Measurements from ENCODE around the gene GALNT2. TPM values are rescaled to one million over a fixed set of nuclear protein-coding genes. Genes with fewer than 3 reads are reported as not detected.

Gene GALNT2
- total RNA-seq, 2 donors from 2014 or later = 47.4 to 67.3 TPM

GRCh38 chr1:230081751-230082150 is 14.7 kb downstream of the GALNT2 start:
- peaks cover under 1% of the 10 kb centered on the region for H3K4me1 ChIP-seq
- H3K27ac ChIP-seq = no peak overlapping the region
- intact Hi-C loops (cut with DNase I) = no loop called here
- H3K27me3 ChIP-seq = no peaks in the 10 kb centered on the region
- TF ChIP-seq, protein P1, sequence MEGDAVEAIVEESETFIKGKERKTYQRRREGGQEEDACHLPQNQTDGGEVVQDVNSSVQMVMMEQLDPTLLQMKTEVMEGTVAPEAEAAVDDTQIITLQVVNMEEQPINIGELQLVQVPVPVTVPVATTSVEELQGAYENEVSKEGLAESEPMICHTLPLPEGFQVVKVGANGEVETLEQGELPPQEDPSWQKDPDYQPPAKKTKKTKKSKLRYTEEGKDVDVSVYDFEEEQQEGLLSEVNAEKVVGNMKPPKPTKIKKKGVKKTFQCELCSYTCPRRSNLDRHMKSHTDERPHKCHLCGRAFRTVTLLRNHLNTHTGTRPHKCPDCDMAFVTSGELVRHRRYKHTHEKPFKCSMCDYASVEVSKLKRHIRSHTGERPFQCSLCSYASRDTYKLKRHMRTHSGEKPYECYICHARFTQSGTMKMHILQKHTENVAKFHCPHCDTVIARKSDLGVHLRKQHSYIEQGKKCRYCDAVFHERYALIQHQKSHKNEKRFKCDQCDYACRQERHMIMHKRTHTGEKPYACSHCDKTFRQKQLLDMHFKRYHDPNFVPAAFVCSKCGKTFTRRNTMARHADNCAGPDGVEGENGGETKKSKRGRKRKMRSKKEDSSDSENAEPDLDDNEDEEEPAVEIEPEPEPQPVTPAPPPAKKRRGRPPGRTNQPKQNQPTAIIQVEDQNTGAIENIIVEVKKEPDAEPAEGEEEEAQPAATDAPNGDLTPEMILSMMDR (IDR thresholded peaks at IDR 0.05) = no peak
- H3K9ac ChIP-seq (ENCODE audit: low read depth in 2 of 2, low read length in 2 of 2) = no peak overlapping the region
- no peaks in the 10 kb centered on the region for H3K36me3 ChIP-seq
- H3K9me3 ChIP-seq = no peaks in the 10 kb centered on the region
- H3K4me3 ChIP-seq = no peak overlapping the region
- no peak for DNase-seq

DNA sequence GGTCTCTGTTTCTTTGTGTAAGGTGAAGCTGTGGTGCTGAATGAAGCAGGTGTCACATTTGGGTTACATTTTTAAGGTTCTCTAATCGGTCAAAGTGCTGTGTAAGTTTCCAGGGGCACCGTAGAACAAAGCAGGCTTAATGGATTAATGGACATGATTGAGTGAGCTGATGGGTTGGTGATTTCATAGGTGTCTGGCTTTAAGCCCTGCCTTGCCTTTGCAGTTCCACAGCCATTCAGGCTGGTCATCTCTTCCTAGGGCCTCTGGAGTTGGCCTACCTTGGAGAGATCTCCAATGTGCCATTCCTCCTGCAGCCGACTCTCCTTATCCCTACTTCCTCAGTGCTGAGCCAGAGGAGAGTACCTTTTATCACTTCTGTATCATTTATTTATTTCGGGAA is 15.2 kb downstream of the GALNT2 start:
- no peaks in the 10 kb centered on the region for H3K36me3 ChIP-seq
- H3K4me1 ChIP-seq = peaks cover 4% of the 10 kb centered on the region
- no peak for DNase-seq
- H3K27ac ChIP-seq = no peak overlapping the region
- TF ChIP-seq, protein P1 (IDR thresholded peaks at IDR 0.05) = no peak
- intact Hi-C loops (cut with DNase I) = no loop called here
- H3K9me3 ChIP-seq = no peaks in the 10 kb centered on the region
- H3K4me3 ChIP-seq = no peak overlapping the region
- no peaks in the 10 kb centered on the region for H3K27me3 ChIP-seq
- no peak overlapping the region for H3K9ac ChIP-seq (ENCODE audit: low read depth in 2 of 2, low read length in 2 of 2)

DNA sequence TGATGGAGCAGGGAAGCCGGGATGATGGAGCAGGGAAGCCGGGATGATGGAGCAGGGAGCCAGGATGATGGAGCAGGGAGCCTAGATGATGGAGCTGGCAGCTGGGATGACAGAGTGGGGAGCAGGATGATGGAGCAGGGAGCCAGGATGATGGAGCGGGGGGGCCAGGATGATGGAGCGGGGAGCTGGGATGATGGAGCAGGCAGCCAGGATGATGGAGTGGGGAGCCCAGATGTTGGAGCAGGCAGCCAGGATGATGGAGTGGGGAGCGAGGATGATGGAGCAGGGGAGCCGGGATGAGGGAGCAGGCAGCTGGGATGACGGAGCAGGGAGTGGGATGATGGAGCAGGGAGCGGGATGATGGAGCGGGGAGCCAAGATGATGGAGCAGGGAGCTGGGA is 16.0 kb downstream of the GALNT2 start:
- H3K4me1 ChIP-seq = peaks cover 4% of the 10 kb centered on the region
- intact Hi-C loops (cut with DNase I) = no loop called here
- no peak for DNase-seq
- H3K9me3 ChIP-seq = no peaks in the 10 kb centered on the region
- H3K27ac ChIP-seq = no peak overlapping the region
- H3K4me3 ChIP-seq = no peak overlapping the region
- H3K27me3 ChIP-seq = no peaks in the 10 kb centered on the region
- TF ChIP-seq, protein P1 (IDR thresholded peaks at IDR 0.05) = no peak
- no peak overlapping the region for H3K9ac ChIP-seq (ENCODE audit: low read depth in 2 of 2, low read length in 2 of 2)
- H3K36me3 ChIP-seq = no peaks in the 10 kb centered on the region

GRCh38 chr1:230083746-230084407 is 16.8 kb downstream of the GALNT2 start:
- H3K36me3 ChIP-seq = no peaks in the 10 kb centered on the region
- TF ChIP-seq, protein P1 (IDR thresholded peaks at IDR 0.05) = no peak
- H3K27me3 ChIP-seq = no peaks in the 10 kb centered on the region
- peaks cover 4% of the 10 kb centered on the region for H3K4me1 ChIP-seq
- H3K9ac ChIP-seq (ENCODE audit: low read depth in 2 of 2, low read length in 2 of 2) = no peak overlapping the region
- H3K9me3 ChIP-seq = no peaks in the 10 kb centered on the region
- intact Hi-C loops (cut with DNase I) = no loop called here
- H3K4me3 ChIP-seq = no peak overlapping the region
- H3K27ac ChIP-seq = no peak overlapping the region
- DNase-seq = no peak

GRCh38 chr1:230084408-230085177 is 17.6 kb downstream of the GALNT2 start:
- Histone ChIP-seq H3K4me1 (peaks cover 4% of the 10 kb centered on the region), H3K27me3 (no peaks in the 10 kb centered on the region), H3K9me3 (no peaks in the 10 kb centered on the region), H3K4me3 (no peak overlapping the region), H3K27ac (no peak overlapping the region), H3K36me3 (no peaks in the 10 kb centered on the region), H3K9ac (ENCODE audit: low read depth in 2 of 2, low read length in 2 of 2) (no peak overlapping the region)
- intact Hi-C loops (cut with DNase I) = no loop called here
- TF ChIP-seq, protein P1 (IDR thresholded peaks at IDR 0.05) = no peak
- DNase-seq = no peak

Measured in colonic mucosa (tissue), 4 donors.